ENCODE results near the gene RPP25L. TPM values are rescaled to one million over a fixed set of nuclear protein-coding genes. Genes with fewer than 3 reads are reported as not detected.
A peak's percentile ranks its signal among the peaks of the same experiment; 100 is the strongest.

RPP25L gene
- total and polyA plus RNA-seq, 9 of the 15 experiments (the other 6 are each of a cell fraction or from before 2014, with no cell fraction given) = 16.3 to 43.7 (median 29.0) TPM

DNA sequence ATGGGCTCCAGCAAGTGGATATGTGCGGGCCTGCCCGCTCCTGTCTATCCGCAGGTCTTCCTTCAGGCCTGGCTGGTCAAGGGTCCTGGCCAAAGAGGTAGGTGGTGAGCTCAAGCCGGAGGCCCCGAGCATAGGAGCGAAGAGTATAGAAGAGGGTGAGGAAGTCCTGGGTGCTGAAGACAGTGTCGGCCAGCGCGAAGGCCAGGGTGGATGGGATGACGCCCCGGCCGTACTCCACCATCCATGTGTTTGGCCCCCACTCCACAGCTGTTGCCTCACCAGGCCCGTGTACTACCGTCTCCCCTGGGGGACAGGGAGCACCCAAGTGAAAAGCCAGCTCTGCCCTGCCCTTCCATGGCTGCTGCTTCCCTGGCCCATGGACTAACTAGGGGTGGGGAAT is 23.7 kb upstream of the RPP25L start:
- H3K36me3 ChIP-seq (ENCODE audit: control insufficient read depth, insufficient read depth, low read length) = peaks cover 14% of the 10 kb centered on the region; the same call in 1 of the 3 replicates
- DNase-seq (ENCODE audit: extremely low read depth in 1 of 4, low spot score in 3 of 4) (no peak), ATAC-seq (no peak), FAIRE-seq (no peak)
- 0 out of 2 replicates have a peak, but pooled peaks cover 4% of the 10 kb centered on the region for H4K20me1 ChIP-seq (replicated peaks; ENCODE audit: control insufficient read depth, insufficient read depth, low read length)
- H3K27ac ChIP-seq (ENCODE audit: extremely low read depth, low read depth, low read length) = no peak overlapping the region
- H3K9me3 ChIP-seq (replicated peaks; ENCODE audit: control insufficient read depth, insufficient read depth, low read depth, low read length) = no peaks in the 10 kb centered on the region
- no TSS peak for BruUV-seq (replicated peaks)
- intact Hi-C loops (cut with micrococcal nuclease) = no loop called here
- peaks cover 5 to 23% of the 10 kb centered on the region in 2 experiments; a peak in 4 of 5 replicates for H3K4me1 ChIP-seq (replicated peaks in 1 of 2; ENCODE audit: control insufficient read depth in 2 of 2, insufficient read depth in 2 of 2, low read length in 2 of 2)
- H3K9ac ChIP-seq (ENCODE audit: insufficient read depth in 1 of 2, low read depth in 2 of 2, low read length in 2 of 2) = peak overlapping the region in 1 of 2 experiments; percentile 77; a peak in 2 of 4 replicates
- H3K4me2 ChIP-seq (ENCODE audit: insufficient read depth, low read length) = no peak overlapping the region
- no peaks in the 10 kb centered on the region for H3K9me1 ChIP-seq (ENCODE audit: control insufficient read depth, insufficient read depth, low read length)
- ChIA-PET POLR2A (interaction anchor here (0.6 to 1.7 kb wide), 5 partner anchors 11 to 300 kb away, joined by 3 to 6 read pairs (median 4); partner anchors contain the start of gene GALT), CTCF (ENCODE audit: low intra/inter-chr PET ratio) (no interaction called here)
- peak overlapping the region; percentile 12; the same call in 1 of the 2 replicates for H3K4me3 ChIP-seq
- H2AFZ ChIP-seq (ENCODE audit: low read depth, low read length) = no peak overlapping the region
- TF ChIP-seq MEF2D (tag; conservative IDR thresholded peaks at IDR 0.05; ENCODE audit: low read depth) = no peak
- no peak for TF ChIP-seq SRF (CRISPR knock-in tag; IDR thresholded peaks at IDR 0.05)
- TF ChIP-seq CBFB (CRISPR knock-in tag; IDR thresholded peaks at IDR 0.05) = no peak
- no peak for TF ChIP-seq PCBP1 (IDR thresholded peaks at IDR 0.05; ENCODE audit: low read depth, low read length, poor library complexity, severe bottlenecking)
- TF ChIP-seq ZNF175 (CRISPR knock-in tag; IDR thresholded peaks at IDR 0.05; ENCODE audit: low read depth) = no peak
- TF ChIP-seq MYBL2 (IDR thresholded peaks at IDR 0.05; ENCODE audit: low read depth) = no peak
- no peak for TF ChIP-seq MYBL2 (CRISPR knock-in tag; IDR thresholded peaks at IDR 0.05; ENCODE audit: borderline replicate concordance)
- no peak for TF ChIP-seq SAFB (IDR thresholded peaks at IDR 0.05; ENCODE audit: borderline replicate concordance, low read depth, low read length)
- TF ChIP-seq POLR2G (IDR thresholded peaks at IDR 0.05; ENCODE audit: low read depth, low read length) = no peak
- TF ChIP-seq KHSRP (IDR thresholded peaks at IDR 0.05) = no peak
- TF ChIP-seq KAT2B (IDR thresholded peaks at IDR 0.05; ENCODE audit: low read depth, low read length) = no peak
- no peak for TF ChIP-seq ZNF316 (IDR thresholded peaks at IDR 0.05)
- TF ChIP-seq, protein P1, sequence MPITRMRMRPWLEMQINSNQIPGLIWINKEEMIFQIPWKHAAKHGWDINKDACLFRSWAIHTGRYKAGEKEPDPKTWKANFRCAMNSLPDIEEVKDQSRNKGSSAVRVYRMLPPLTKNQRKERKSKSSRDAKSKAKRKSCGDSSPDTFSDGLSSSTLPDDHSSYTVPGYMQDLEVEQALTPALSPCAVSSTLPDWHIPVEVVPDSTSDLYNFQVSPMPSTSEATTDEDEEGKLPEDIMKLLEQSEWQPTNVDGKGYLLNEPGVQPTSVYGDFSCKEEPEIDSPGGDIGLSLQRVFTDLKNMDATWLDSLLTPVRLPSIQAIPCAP (CRISPR knock-in tag; IDR thresholded peaks at IDR 0.05; ENCODE audit: borderline replicate concordance) = no peak
- no peak for TF ChIP-seq POLR2AphosphoS5 (IDR thresholded peaks at IDR 0.05; ENCODE audit: control insufficient read depth, insufficient read depth, low read depth, low read length)
- in situ Hi-C loops (cut with MboI) = no loop called here
- WGBS (ENCODE audit: insufficient coverage, low coverage, missing lambda C conversion rate) = 90% methylated on average over 6 of the region's 14 CpGs
- peaks cover 18% of the 10 kb centered on the region for H3K79me2 ChIP-seq (ENCODE audit: control insufficient read depth, insufficient read depth, low read length)
- peaks cover 0 to 3% of the 10 kb centered on the region in 2 experiments; a peak in 2 of 5 replicates for H3K27me3 ChIP-seq (ENCODE audit: control insufficient read depth in 2 of 2, insufficient read depth in 2 of 2, low read length in 2 of 2)

Data from K562 (cell line).